Mesendoderm (in vitro differentiated cells): ENCODE data around the gene RAX. TPM values are rescaled to one million over a fixed set of nuclear protein-coding genes. Genes with fewer than 3 reads are reported as not detected.

Source experiments
- DNase-seq: peaks from one replicate; pipeline ENCODE4 v3.0.0; 2013
- H2AK5ac ChIP-seq: 2 replicates; pipeline ENCODE4 v1.6.1; 2013; ENCODE audit warnings: low read length, inconsistent platforms
- H2BK120ac ChIP-seq: 2 replicates; pipeline ENCODE4 v1.6.1; 2013; ENCODE audit warnings: low read depth, mild to moderate bottlenecking, low read length, moderate library complexity, mixed read lengths
- H2BK15ac ChIP-seq: replicated peaks from 2 replicates; pipeline ENCODE4 v1.6.1; 2013; ENCODE audit warnings: low read depth, mild to moderate bottlenecking, moderate library complexity
- H2BK5ac ChIP-seq: 2 replicates; pipeline ENCODE4 v1.6.1; 2013; ENCODE audit warnings: low read length, inconsistent platforms
- H3K18ac ChIP-seq: 2 replicates; pipeline ENCODE4 v1.6.1; 2013; ENCODE audit warnings: mild to moderate bottlenecking, low read length, mixed read lengths
- H3K23ac ChIP-seq: one replicate; pipeline ENCODE4 v1.6.1; 2013; ENCODE audit warnings: low read length
- H3K27ac ChIP-seq: 2 replicates; pipeline ENCODE4 v1.5.1; 2013; ENCODE audit warnings: low read depth, mild to moderate bottlenecking, inconsistent platforms, low read length, moderate library complexity
- H3K27me3 ChIP-seq: 2 replicates; pipeline ENCODE4 v1.6.1; 2013; ENCODE audit warnings: low read length, control low read depth, mild to moderate bottlenecking, inconsistent platforms; ENCODE audit not compliant: insufficient read depth, poor library complexity
- H3K36me3 ChIP-seq: 2 replicates; pipeline ENCODE4 v1.6.1; 2013; ENCODE audit warnings: low read length, inconsistent platforms; ENCODE audit not compliant: control insufficient read depth, insufficient read depth
- H3K4ac ChIP-seq: one replicate; pipeline ENCODE4 v1.6.1; 2013; ENCODE audit warnings: low read depth, mild to moderate bottlenecking, low read length, moderate library complexity
- H3K4me1 ChIP-seq: 2 replicates; pipeline ENCODE4 v1.6.1; 2013; ENCODE audit warnings: low read depth, low read length, inconsistent platforms; ENCODE audit not compliant: control insufficient read depth
- H3K4me2 ChIP-seq: 2 replicates; pipeline ENCODE4 v1.6.1; 2013; ENCODE audit warnings: low read length
- H3K4me3 ChIP-seq: 2 replicates; pipeline ENCODE4 v1.5.1; 2013; ENCODE audit warnings: mild to moderate bottlenecking, low read length
- H3K56ac ChIP-seq: one replicate; pipeline ENCODE4 v1.6.1; 2013; ENCODE audit warnings: low read length
- H3K79me1 ChIP-seq: 2 replicates; pipeline ENCODE4 v1.6.1; 2013; ENCODE audit warnings: low read length, inconsistent platforms
- H3K79me2 ChIP-seq: 2 replicates; pipeline ENCODE4 v1.6.1; 2013; ENCODE audit warnings: mild to moderate bottlenecking, low read length; ENCODE audit not compliant: control insufficient read depth, insufficient read depth
- H3K9ac ChIP-seq: 2 replicates; pipeline ENCODE4 v1.6.1; 2013; ENCODE audit warnings: low read length, inconsistent platforms
- H4K5ac ChIP-seq: one replicate; pipeline ENCODE4 v1.6.1; 2013; ENCODE audit warnings: low read length
- H4K8ac ChIP-seq: one replicate; pipeline ENCODE4 v1.6.1; 2013; ENCODE audit warnings: low read depth, mild to moderate bottlenecking, control low read depth, low read length, moderate library complexity
- WGBS: extraction: QIAGEN DNeasy Blood & Tissue Kit; methylation state at CpG from one replicate; pipeline ENCODE4 v1.1.7; 2013; ENCODE audit warnings: low lambda C conversion rate, missing lambda C conversion rate; ENCODE audit not compliant: insufficient coverage; ENCODE audit errors: extremely low coverage; 5-methylcytosine and 5-hydroxymethylcytosine counted together
- polyA plus RNA-seq, 2 experiments: library from polyadenylated mRNA; stranded (reverse); fragments of 200-250 nt; gene quantifications; one replicate each; pipeline ENCODE4 v1.2.3, GENCODE V29; 2013

The RAX gene
- polyA plus RNA-seq (2013, experiment 1 of 2), result 0.06 TPM
- polyA plus RNA-seq (2013, experiment 2 of 2), result 0.04 TPM

DNA sequence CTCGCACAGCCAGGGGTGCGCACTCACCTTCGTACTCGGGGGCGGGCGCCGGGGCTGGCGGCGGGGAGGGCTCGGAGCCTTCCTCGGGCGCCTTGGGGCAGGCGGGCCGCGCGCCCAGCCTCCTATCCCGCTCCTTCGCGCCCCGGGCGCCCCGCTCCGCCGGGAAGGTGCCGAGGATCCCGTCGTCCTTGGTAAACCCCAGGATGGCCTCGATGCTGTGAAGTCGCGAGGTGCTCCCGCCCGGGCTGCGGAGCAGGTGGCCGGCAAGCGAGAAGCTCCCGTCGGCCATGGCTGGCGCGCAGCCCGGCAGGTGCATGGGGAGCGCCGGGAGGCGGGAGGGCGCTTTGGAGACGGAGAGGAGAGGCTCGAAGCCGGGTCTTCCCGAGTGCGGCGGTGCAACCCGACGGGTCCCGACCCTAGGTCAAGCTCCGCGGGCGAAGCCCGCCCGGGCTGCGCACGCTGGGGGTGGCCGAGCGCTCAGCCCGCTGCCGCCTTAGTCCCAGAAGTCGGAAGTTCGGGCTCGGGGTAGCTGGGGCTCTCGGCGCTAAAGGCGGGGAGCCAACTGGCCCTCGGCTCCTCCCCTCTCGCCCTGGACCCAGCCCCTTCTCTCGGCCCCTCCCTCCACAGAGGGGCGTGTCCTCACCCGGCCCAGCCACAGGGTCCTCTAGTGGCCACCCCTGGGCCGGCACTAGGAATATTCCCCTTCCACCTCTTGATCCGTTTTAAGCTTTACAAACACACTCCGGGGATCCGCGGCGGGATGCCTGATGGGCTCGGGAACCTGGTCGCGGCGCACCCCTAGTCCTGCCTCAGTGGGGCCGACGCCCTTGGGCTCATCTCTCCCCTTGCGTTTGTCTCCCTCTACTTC, at the start of gene RAX:
RAX (minus strand) TSS at position 564 of the 868 bp plus-strand sequence; CDS start at position 316, 248 bp downstream.
- Histone ChIP-seq H3K4me3 (peak within 1 kb of the TSS; percentile 61), H3K79me1 (no peaks in the 10 kb centered on the region), H3K27me3 (peaks cover 65% of the 10 kb centered on the region), H3K4ac (no peak within 1 kb of the TSS), H3K4me1 (peaks cover 2% of the 10 kb centered on the region), H4K8ac (no peak within 1 kb of the TSS), H3K4me2 (peak within 1 kb of the TSS; percentile 92), H2BK15ac (no peak within 1 kb of the TSS), H3K79me2 (no peaks in the 10 kb centered on the region), H3K9ac (peak within 1 kb of the TSS; percentile 59), H2BK5ac (no peak within 1 kb of the TSS), H3K23ac (peak within 1 kb of the TSS; percentile 81), H3K56ac (peak within 1 kb of the TSS; percentile 81), H4K5ac (no peak within 1 kb of the TSS), H2BK120ac (no peak within 1 kb of the TSS), H3K36me3 (no peaks in the 10 kb centered on the region), H3K27ac (no peak within 1 kb of the TSS), H3K18ac (no peak within 1 kb of the TSS), H2AK5ac (no peak within 1 kb of the TSS)
- peak; percentile 92 for DNase-seq
- WGBS, result no CpG with 5 or more reads among the region's 88 CpGs

DNA sequence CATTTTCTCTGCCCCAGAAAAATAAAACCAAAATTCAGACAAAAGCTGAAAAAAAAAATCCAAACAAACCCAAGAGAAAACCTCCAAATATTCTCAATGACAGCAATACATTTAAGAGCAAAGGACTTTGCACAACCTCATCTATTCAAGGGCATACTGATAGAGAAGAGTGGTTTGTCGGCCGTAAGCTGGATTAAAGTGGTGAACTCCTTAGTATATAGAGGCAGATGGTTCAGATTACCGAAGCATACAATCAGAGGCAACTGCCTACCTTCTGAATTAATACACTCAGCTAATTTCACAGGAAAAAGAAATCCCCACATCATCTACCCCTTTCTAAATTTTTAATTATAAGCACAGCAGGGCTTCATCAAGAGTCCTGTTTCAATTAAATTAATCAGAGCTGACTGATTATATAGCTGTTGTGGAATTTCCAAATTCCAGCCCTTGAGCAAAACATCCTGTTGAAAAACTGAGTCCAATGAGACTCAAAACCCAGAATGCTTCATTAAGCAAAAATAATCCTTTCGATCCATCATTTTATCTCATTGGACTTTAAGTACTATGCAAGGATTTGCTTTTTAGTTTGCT, 45.3 kb upstream of the RAX start, which contains the start of gene CPLX4:
CPLX4 (minus strand) TSS at position 190 of the 591 bp plus-strand sequence; CDS start at position 3, 187 bp downstream.
- Histone ChIP-seq H3K4ac (no peak within 1 kb of the TSS), H3K23ac (no peak within 1 kb of the TSS), H3K36me3 (no peaks in the 10 kb centered on the region), H3K18ac (no peak within 1 kb of the TSS), H2BK5ac (no peak within 1 kb of the TSS), H3K27ac (no peak within 1 kb of the TSS), H3K4me3 (no peak within 1 kb of the TSS), H3K4me1 (no peaks in the 10 kb centered on the region), H4K8ac (no peak within 1 kb of the TSS), H4K5ac (no peak within 1 kb of the TSS), H3K79me2 (no peaks in the 10 kb centered on the region), H3K4me2 (no peak within 1 kb of the TSS), H3K79me1 (no peaks in the 10 kb centered on the region), H2BK120ac (no peak within 1 kb of the TSS), H3K56ac (no peak within 1 kb of the TSS), H2BK15ac (no peak within 1 kb of the TSS), H2AK5ac (no peak within 1 kb of the TSS), H3K9ac (no peak within 1 kb of the TSS), H3K27me3 (no peaks in the 10 kb centered on the region)
- no CpG with 5 or more reads among the region's 4 CpGs for WGBS
- DNase-seq, result no peak

DNA sequence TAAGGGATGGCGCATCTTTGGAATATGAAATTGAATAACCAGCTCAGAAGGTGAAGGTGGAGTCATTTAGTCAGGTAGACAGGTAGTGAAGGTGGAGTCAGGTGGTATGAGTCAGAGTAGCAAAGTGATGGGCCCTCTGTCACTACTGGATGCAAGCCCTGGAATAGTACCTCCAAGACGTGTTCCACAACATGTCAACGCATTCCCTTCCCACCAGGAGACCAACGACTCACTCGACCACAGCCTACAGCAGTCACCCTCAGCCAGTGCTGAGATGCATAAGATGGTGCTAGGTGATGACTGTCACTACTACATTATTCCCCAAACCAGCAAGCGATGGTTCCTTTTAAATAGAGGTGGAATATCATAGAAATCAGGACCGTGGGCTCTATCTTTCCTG, 38.4 kb upstream of the RAX start:
- Histone ChIP-seq H3K9ac (no peak overlapping the region), H2BK120ac (no peak overlapping the region), H3K4me3 (no peak overlapping the region), H3K4me1 (no peaks in the 10 kb centered on the region), H3K27ac (no peak overlapping the region), H3K56ac (no peak overlapping the region), H3K79me2 (no peaks in the 10 kb centered on the region), H2BK15ac (no peak overlapping the region), H3K18ac (no peak overlapping the region), H3K79me1 (no peaks in the 10 kb centered on the region), H3K36me3 (no peaks in the 10 kb centered on the region), H3K27me3 (no peaks in the 10 kb centered on the region), H3K23ac (no peak overlapping the region), H4K8ac (no peak overlapping the region), H4K5ac (no peak overlapping the region), H2AK5ac (no peak overlapping the region), H2BK5ac (no peak overlapping the region), H3K4me2 (no peak overlapping the region), H3K4ac (no peak overlapping the region)
- WGBS, result no CpG with 5 or more reads among the region's 7 CpGs
- DNase-seq, result peak; percentile 74

DNA sequence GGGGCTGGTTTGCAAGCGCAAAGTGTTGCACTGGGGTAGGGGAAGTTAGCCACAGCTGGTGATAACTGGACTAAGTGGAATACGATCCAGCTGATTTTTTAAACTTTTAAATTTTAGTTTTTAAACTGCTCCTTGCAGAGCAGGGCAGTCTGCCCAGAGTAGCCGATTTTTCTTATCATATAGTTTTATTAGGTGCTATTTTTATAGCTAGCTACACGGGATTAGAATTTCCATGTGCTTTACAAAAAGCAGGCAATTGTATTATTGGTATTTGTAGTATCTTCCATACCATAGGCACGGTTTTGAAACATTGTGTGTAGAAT, 35.6 kb upstream of the RAX start:
- Histone ChIP-seq H2BK120ac (no peak overlapping the region), H2AK5ac (no peak overlapping the region), H3K27me3 (no peaks in the 10 kb centered on the region), H3K4me3 (no peak overlapping the region), H3K79me1 (no peaks in the 10 kb centered on the region), H2BK5ac (no peak overlapping the region), H3K18ac (no peak overlapping the region), H4K8ac (no peak overlapping the region), H3K36me3 (no peaks in the 10 kb centered on the region), H3K79me2 (no peaks in the 10 kb centered on the region), H3K56ac (peak overlapping the region; percentile 71), H4K5ac (no peak overlapping the region), H3K23ac (no peak overlapping the region), H3K4me2 (peak overlapping the region; percentile 63), H3K27ac (no peak overlapping the region), H3K9ac (peak overlapping the region; percentile 35), H3K4ac (no peak overlapping the region), H2BK15ac (no peak overlapping the region), H3K4me1 (no peaks in the 10 kb centered on the region)
- WGBS, result no CpG with 5 or more reads among the region's 5 CpGs
- DNase-seq, result no peak

DNA sequence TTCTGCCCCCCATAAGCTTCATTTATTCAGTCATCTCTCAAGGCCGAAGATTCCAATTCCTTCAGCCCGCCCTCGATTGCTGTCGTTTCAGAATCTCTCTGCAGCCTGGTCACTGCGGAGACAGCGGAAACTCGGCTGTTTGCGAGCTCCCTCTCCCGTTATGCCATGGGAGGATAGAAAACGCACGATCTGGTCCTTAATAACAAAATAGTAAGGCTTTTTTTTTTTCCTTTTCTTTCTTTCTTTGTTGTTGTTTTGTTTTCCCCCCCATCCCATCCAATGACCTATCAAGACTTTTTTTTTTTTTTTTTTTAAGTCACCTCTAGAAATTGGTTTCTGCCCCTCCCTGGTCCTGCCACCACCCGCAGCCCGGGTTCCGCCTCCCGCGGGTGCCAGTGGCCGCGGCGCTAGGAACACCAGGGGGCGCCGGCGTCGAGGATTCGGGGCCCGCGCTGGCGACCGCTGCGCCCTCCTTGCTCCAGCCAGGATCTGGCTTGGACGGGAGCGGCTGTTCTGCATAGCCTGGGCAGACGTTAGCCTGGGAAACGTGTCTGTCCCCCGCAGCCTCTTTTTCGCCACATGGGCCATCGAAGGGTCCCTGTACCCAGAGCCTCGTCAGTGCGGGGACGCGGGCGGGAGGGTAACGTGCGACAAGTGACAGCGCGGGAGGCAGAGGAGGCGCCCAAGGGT, 35.1 kb upstream of the RAX start:
- no peak overlapping the region for H2BK15ac ChIP-seq
- no peaks in the 10 kb centered on the region for H3K36me3 ChIP-seq
- peak overlapping the region; percentile 37 for H3K9ac ChIP-seq
- H2BK120ac ChIP-seq, result no peak overlapping the region
- DNase-seq, result peak; percentile 71
- no peaks in the 10 kb centered on the region for H3K27me3 ChIP-seq
- H2BK5ac ChIP-seq, result no peak overlapping the region
- H3K23ac ChIP-seq, result no peak overlapping the region
- peak overlapping the region; percentile 71 for H3K56ac ChIP-seq
- H4K8ac ChIP-seq, result no peak overlapping the region
- H2AK5ac ChIP-seq, result no peak overlapping the region
- H3K18ac ChIP-seq, result no peak overlapping the region
- H3K4ac ChIP-seq, result no peak overlapping the region
- no peaks in the 10 kb centered on the region for H3K79me1 ChIP-seq
- H3K4me3 ChIP-seq, result no peak overlapping the region
- no peaks in the 10 kb centered on the region for H3K4me1 ChIP-seq
- H3K27ac ChIP-seq, result no peak overlapping the region
- no peaks in the 10 kb centered on the region for H3K79me2 ChIP-seq
- H4K5ac ChIP-seq, result no peak overlapping the region
- no CpG with 5 or more reads among the region's 46 CpGs for WGBS
- peak overlapping the region; percentile 63 for H3K4me2 ChIP-seq
